GM18867 (cell line): ENCODE measurements around the gene NMRAL1.

ENCODE experiments used
- ATAC-seq: cut with Tn5 transposase; IDR thresholded peaks from one replicate; pipeline ENCODE4 v1.9.1; 2021; ENCODE audit warnings: mild to moderate bottlenecking, moderate library complexity; ENCODE audit not compliant: unreplicated experiment

Gene NMRAL1

DNA sequence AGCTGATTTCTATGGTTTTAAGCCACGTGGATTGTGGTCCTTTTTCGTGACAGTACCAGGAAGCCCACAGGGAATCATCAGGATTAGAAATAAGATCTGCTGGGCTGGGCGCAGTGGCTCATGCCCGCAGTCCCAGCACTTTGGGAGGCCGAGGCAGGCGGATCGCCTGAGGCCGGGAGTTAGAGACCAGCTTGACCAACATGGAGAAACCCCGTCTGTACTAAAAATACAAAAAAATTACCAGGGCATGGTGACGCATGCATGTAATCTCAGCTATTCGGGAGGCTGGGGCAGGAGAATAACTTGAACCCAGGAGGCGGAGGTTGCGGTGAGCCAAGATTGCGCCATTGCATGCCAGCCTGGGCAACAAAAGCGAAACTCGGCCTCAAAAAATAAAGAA is 6.5 kb downstream of the NMRAL1 start:
- ATAC-seq: no peak

DNA sequence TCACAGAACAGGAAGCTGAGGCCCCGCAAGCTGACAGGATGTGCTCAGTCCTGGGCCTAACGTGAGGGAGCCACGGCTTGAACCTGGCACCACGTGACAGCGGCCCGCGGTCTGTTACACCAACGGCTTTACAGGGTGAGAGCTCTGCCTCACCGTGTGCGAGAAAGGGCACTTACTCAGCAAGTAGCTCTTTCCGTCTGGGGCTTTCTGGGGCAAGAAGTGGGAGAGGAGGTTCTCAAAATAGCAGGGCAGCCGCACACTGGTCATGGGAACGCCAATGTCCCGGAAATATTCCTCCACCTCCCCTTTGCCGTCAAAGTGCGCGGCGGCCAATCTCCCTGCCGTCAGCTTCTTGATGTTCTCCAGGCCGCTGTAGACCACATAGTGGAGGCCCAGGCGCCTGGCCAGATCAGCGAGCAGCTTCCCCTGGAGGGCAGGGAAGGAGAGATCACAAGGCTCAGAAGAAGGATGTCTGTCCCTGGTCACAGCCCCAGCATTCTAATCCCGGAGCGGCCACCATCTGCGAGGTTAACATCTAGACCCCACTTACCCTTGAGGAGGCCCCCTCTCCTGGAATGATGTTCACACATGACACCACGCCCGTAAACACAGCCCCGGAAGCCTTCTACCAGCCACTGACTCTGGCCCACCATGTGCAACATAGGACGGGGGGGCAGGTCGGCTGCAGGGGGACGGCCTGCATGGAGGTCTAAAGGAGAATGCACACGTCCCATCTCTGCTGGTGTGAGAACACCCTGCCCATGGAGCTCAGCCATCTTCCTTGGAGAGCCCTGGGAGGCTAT is 8.2 kb downstream of the NMRAL1 start:
- ATAC-seq: no peak

DNA sequence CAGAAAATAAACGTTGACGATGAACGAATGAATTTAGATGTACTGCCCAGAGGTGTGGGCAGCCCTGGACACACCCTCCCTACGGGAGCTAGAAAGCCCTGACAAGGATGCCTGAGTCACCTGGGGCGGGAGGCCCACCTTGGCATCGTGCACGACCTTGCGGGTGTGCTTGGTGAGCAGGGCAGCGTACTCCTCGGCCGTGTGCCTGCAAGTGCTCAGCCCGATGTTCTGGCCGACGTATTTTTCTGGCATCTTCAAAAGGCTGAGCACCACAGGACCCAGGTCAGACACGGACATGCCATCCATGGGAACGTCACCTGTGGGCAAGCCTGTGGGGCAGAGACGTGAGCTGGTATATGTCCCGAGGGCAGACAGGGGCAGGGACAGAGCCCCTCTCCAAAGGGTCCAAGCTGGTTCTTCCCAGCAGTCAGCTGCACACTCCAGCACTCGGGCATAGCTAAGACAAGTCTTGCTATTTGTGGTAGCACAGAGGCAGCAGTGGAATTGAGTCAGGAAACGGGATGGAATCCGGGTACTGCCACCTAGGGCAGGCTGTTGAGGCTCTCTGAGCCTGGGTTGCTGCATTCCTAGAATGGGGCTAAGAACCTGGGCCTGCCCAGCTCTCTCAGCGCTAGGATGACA is 10.8 kb downstream of the NMRAL1 start:
- no peak for ATAC-seq

GRCh38 chr16:4461250-4462085 is 13.0 kb downstream of the NMRAL1 start:
- ATAC-seq: no peak

DNA sequence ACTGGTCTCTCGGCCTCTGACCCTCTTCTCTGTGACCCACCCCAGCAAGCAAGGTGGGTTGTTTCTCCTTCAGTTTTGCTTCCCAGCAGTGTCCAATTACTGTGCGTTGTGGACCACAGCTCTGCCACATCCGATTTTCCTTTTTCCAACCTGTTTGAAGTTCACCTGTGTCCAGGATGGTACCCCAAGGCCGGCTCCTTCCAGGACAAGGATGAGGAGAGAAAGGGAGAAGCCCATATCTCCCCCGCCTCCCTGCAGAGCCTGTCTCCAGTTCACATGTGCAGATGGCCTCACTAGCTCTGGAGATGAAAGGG is 13.5 kb downstream of the NMRAL1 start:
- no peak for ATAC-seq

GRCh38 chr16:4455951-4456350 is 18.5 kb downstream of the NMRAL1 start:
- no peak for ATAC-seq

DNA sequence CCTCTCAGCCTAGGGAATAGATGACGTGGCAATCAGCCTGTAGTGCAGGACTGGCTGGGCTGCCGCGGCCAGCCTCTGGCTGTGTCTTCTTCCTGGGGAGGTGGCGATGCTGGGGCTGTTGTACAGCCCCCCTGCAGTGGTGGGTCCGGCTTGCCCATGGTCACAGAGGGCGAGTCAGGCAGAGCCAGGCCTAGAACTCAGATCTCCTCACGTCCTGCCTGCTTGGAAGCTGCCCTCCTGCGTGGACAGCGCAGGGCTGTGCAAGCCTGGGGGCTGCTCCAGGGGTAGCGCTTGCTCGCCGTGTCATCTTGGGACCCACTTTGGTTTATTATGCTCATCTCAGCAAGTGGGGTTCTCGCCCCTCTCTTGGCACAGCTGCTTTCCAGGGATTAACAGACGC is 19.3 kb downstream of the NMRAL1 start:
- no peak for ATAC-seq

- no peak for ATAC-seq
Observed at GRCh38 chr16:4454623-4455022, 19.8 kb downstream of the NMRAL1 start.

GRCh38 chr16:4452674-4453073 is 21.8 kb downstream of the NMRAL1 start:
- ATAC-seq: no peak

- no peak for ATAC-seq
Observed at GRCh38 chr16:4450931-4451519, 23.4 kb downstream of the NMRAL1 start.

DNA sequence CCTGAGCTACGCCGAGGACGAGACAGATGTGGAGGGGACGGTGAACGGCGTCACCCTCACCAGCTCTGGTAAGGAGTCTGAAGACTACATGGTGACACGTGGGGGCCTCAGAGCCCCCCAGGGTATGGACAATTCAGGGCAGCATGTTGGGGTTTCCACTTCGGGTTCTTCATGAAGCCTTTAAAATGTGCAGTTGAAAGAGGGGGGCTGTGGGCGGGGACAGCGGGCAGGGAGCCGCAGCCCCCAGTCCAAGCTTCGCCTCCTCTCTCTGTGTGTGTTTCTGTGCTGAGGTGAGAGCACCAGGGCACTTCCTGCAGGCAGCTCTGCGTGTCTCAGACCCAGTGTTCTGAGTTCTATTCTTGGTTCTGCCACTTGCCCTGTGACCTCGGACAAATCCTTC is 24.0 kb downstream of the NMRAL1 start:
- ATAC-seq: no peak

GRCh38 chr16:4443986-4444385 is 30.4 kb downstream of the NMRAL1 start:
- no peak for ATAC-seq

GRCh38 chr16:4443271-4443670 is 31.2 kb downstream of the NMRAL1 start:
- ATAC-seq: no peak

GRCh38 chr16:4442371-4442770 is 32.1 kb downstream of the NMRAL1 start:
- ATAC-seq: no peak

GRCh38 chr16:4437366-4437765 is 37.1 kb downstream of the NMRAL1 start:
- no peak for ATAC-seq

GRCh38 chr16:4435337-4436067 is 38.9 kb downstream of the NMRAL1 start:
- ATAC-seq: no peak

- no peak for ATAC-seq
Observed at GRCh38 chr16:4433914-4434787, 40.3 kb downstream of the NMRAL1 start.

GRCh38 chr16:4433228-4433627 is 41.2 kb downstream of the NMRAL1 start:
- ATAC-seq: no peak

GRCh38 chr16:4431023-4431422 is 43.4 kb downstream of the NMRAL1 start:
- no peak for ATAC-seq

GRCh38 chr16:4428500-4428899 is 45.9 kb downstream of the NMRAL1 start:
- ATAC-seq: no peak
